ENCODE measurements around the gene TXNL4A.
A peak's percentile ranks its signal among the peaks of the same experiment; 100 is the strongest.
"Not testable (repeated sequence)": the region's sequence is repeated elsewhere in the genome, so short reads cannot be mapped to it uniquely, and the experiment has no call there.

Gene TXNL4A, protein sequence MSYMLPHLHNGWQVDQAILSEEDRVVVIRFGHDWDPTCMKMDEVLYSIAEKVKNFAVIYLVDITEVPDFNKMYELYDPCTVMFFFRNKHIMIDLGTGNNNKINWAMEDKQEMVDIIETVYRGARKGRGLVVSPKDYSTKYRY

DNA sequence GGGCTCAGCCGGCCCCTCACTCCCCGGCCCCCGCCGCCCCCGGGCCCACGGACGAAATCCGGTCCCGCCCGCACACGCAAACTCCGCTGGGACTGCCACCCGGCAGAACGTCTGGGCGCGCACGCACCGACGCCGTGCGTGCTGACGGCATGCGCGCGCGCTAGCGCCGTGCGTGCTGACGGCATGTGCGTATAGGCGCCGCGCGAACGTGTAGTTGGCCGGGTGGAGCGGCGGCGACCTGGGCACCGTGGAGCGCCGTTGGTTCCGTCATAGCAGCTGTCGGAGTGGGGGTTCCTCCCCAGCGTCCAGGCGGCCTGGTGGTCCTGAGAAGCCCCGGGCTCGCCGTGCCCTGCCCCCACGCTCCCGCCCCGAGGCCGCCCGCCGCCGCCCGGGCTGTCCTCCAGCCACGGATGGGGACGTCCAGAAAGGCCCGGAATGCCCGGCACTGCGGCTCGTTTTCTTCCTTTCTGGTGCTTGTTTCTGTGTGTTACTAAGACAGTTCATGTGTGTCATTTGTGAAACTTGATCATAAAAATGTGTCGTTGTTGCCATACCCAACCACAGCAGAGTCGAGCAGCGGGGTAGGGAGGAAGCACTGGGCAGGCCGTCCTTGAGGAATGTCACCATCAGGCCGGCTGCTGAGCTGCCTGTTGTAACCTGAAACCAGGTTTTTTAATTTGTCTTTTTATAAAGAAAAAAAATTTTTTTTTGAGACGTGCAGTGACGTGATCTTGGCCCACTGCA is at the start of gene TXNL4A:
Gene TXNL4A (minus strand): TSS at position 113 of the 744 bp plus-strand sequence. CDS start 171 bp downstream, outside the sequence.
- DNase-seq (ENCODE audit: low read depth in 1 of 2, low spot score in 1 of 2) = peak; percentile 70 to 80

- DNase-seq (ENCODE audit: low read depth in 1 of 2, low spot score in 1 of 2) = no peak
Measured at GRCh38 chr18:80037300-80037699, 48.9 kb upstream of the TXNL4A start.

- DNase-seq (ENCODE audit: low read depth in 1 of 2, low spot score in 1 of 2) = no peak
Measured at GRCh38 chr18:80035997-80036396, 47.6 kb upstream of the TXNL4A start.

GRCh38 chr18:80034852-80035406 is 46.6 kb upstream of the TXNL4A start:
- DNase-seq (ENCODE audit: low read depth in 1 of 2, low spot score in 1 of 2) = no peak

DNA sequence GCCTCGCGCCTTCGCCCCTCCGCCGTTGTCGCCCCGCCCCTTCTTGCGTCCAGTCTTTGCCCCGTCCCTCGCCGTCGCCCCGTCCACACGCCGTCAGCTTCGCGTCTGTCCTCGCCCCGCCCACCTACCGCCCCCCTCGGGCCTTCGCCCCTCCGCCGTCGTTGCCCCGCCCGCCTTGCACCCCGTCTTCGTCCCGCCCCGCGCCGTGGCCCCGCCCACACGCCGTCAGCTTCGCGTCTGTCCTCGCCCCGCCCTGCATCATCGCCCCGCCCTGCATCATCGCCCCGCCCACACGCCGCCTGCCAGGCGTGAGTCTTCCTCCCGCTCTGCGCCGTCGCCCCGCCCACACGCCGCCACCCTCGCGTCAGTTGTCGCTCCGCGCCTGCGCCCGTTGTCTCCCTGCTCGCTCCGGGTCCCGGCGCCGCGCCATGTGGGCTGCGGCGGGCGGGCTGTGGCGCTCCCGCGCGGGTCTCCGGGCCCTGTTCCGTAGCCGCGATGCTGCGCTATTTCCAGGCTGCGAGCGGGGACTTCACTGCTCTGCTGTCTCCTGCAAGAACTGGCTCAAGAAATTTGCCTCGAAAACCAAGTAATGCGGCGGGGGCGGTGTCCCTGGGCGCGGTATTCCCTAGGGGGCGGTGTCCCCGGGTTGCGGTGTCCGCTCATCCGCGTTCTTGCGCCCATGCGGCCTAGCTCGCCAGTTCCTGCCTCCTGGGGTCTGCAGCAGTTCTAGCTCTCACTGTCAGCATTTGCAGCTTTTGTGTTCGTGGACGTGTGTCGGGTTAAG is 45.9 kb upstream of the TXNL4A start, which contains the start of gene RBFA:
Gene RBFA (plus strand): TSS at position 367 of the 784 bp plus-strand sequence. CDS start 62 bp downstream, at position 429.
- DNase-seq (ENCODE audit: low read depth in 1 of 2, low spot score in 1 of 2) = peak; percentile 98 to 100

- peak in 1 of 2 donors; percentile 31 for DNase-seq (ENCODE audit: low read depth in 1 of 2, low spot score in 1 of 2)
Measured at GRCh38 chr18:80033181-80034067, 45.1 kb upstream of the TXNL4A start.

DNA sequence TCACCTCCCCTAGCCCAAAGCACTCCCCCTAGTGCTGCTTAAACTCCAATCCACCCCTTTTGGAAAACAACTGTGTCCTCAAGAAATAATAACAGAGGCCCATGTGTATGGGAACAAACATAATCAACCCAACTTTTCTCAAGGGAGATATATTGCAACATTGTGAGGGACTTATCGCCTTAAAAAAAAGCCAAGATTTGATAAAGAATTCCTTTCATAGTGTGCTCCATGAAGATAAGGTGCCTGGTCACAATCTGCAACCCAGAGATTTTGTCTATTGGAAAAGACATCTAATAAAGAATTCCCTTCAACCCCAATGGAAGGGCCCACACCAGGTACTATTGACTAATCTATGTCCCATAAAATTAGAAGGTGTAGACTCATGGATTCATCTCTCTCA is 41.3 kb upstream of the TXNL4A start:
- no peak for DNase-seq (ENCODE audit: low read depth in 1 of 2, low spot score in 1 of 2)

DNA sequence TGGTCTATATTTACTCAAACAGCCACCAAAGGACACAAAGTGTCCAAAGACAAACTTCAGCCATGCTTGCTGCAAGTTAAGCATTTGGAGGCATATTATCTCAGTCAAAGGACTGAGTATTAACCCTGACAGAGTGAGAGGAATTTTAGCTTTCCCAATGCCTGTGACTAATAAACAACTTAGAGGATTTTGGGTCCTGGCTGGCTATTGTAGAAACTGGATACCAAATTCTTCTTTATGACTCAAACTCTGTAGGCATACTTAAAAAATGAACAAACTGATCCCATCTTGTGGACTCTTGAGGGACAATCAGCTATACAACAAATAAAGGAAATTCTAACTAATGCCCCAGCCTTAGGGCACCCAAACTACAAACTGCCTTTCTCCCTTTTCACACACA is 39.4 kb upstream of the TXNL4A start:
- DNase-seq (ENCODE audit: low read depth in 1 of 2, low spot score in 1 of 2) = not testable (repeated sequence)

GRCh38 chr18:80026363-80026762 is 38.0 kb upstream of the TXNL4A start:
- DNase-seq (ENCODE audit: low read depth in 1 of 2, low spot score in 1 of 2) = no peak

DNA sequence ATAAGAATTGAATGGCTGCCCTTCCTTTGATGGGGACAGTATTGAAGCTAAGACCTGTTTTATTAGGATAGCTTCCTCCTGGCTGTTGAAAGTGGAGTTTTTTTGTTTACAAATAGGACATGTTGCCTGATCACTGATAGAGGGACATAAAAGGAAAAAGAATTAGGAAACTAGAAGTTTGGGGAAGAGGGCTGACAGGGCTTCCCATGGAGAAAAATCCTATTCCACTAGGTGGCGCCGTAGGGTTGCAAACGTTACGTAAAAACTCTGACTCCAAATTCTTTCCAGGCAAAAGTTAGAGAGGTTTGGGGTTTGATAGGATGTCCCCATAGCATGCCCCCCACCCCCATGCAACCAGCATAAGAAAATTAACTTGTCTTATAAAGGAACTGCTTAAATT is 34.8 kb upstream of the TXNL4A start:
- no peak for DNase-seq (ENCODE audit: low read depth in 1 of 2, low spot score in 1 of 2)

DNA sequence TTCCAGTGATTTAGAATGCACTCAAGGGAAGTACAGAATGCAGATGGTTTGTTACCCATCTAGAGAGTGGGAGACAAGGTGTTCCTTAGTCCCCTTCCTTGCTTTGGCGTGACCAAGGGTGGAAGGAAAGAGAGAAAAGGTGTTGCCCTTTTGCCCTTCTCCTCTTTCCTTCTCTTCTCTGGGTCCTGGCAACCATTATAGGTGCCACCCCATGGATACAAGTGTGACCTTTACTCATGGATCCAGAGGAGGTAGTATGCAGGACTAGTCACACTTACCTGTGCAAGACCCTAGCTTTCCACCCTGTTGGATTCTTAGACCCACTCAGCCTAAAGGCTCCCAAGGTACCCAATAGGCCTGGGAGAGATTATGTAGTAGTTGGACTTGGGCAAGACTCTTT is 34.2 kb upstream of the TXNL4A start:
- no peak for DNase-seq (ENCODE audit: low read depth in 1 of 2, low spot score in 1 of 2)

DNA sequence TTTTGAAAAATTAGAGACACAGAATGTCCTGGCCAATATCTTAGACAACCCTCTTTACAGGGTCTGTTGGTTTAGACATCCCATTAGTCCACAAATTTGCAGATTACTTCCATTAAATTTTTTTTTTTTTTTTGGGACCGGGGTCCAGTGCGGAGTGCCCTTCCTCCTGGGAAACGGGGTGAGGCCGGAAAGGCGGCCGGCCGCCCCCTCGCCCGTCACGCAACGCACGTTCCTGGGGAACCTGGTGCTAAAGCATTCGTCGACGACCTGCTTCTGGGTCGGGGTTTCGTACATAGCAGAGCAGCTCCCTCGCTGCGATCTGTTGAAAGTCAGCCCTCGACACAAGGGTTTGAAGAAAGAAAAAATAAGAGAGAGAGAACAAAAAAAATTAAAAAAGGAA is 24.4 kb upstream of the TXNL4A start:
- no peak for DNase-seq (ENCODE audit: low read depth in 1 of 2, low spot score in 1 of 2)

DNA sequence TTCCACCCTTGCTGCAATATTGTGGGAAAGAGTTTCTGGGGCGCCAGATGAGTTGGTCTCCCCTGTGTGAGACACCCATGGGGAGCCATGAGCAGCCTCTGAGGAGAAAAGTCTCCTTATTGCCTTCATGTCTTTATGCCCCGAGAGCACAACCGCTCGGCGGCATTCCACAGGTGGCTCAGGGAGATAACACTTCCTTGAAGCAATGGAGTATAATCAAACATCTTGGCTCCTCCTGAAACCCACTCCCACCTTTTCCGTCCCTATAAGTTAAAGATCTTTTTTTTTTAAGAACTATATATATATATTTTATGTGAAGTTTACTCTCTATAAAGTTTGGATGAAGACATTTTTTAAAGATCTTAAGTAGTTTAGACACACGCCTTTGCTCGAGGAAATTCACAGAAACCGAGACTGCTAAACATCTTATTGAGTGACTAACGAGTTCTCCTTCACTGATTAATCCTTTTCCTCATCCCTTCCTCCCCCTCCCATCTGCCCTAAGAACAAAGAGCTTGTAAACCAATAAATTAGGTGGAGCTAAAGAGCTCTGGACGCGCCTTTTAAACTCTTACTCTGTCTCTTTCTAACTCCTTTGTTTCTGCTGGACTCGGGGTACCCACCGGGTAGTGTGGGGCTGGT is 23.3 kb upstream of the TXNL4A start:
- not testable (repeated sequence) for DNase-seq (ENCODE audit: low read depth in 1 of 2, low spot score in 1 of 2)

- DNase-seq (ENCODE audit: low read depth in 1 of 2, low spot score in 1 of 2) = no peak
Measured at GRCh38 chr18:80010551-80010906, 22.2 kb upstream of the TXNL4A start.

DNA sequence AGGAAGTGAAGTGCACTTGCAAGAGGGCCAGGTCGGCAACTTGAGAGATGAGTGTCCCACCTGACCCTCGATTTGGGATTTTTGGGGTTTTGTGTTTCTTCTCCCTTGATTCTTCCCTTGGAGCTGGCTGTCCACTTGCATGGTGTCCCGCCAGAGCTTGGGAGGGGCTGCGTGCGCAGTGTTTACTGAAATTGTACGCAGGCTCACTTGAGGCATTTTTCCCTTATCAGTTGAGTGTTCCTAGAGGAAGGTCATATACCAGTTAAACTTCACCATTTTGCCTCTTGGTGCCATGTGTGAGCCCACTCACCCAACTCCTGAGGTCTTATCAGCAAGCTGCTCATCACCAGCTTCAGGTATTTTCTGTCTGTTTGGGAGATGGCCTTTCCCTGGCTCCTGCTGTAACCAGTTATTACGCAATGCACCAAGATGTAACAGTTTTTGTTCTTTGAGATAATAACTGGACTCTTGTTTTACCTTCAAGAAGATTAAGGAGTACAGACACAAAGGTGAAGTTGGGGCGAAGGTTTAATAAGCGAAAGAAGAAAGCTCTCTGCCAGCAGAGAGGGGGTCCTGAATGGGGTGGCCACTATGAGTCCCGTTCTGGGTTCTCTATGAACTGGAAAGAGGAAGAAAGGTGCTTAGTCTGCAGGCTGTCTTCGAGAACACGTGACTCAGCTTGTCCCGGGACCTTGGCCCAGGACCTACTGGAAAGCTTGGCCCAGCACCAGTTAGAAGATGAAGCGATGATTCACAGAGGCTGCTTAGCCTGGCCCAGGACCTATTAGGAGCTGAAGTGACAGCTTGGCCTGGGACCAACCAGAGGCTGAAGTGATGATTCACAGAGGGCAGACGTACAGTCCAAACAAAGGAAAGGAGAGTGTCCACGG is 21.5 kb upstream of the TXNL4A start:
- no peak for DNase-seq (ENCODE audit: low read depth in 1 of 2, low spot score in 1 of 2)

DNA sequence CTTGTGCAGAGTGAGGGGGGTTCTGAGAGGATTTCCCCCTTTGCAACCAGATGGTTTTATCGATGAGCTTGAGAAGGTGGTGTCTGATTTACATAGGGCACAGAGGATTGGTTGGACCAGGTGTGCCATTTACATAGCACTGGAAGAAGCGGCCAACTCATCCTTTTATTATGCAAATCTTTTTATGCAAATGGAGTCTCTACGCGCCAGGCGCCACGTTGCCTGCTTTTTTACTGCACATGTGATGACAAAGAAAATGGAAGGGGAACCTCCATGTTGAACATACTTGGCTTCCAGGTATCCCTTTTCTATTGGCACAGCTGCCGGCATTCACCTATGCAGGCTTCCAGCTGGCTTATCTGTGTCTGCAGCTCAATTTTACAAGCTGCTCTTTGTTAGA is 18.4 kb upstream of the TXNL4A start:
- DNase-seq (ENCODE audit: low read depth in 1 of 2, low spot score in 1 of 2) = no peak

GRCh38 chr18:80004600-80005342 is 16.4 kb upstream of the TXNL4A start:
- DNase-seq (ENCODE audit: low read depth in 1 of 2, low spot score in 1 of 2) = no peak

- DNase-seq (ENCODE audit: low read depth in 1 of 2, low spot score in 1 of 2) = no peak
Measured at GRCh38 chr18:80002468-80002867, 14.1 kb upstream of the TXNL4A start.

- no peak for DNase-seq (ENCODE audit: low read depth in 1 of 2, low spot score in 1 of 2)
Measured at GRCh38 chr18:80000877-80001276, 12.5 kb upstream of the TXNL4A start.

All from activated CD4-positive, alpha-beta T cell treated with anti-CD3 and anti-CD28 coated beads, Interleukin-2, amount 50 U/mL, for 24 hours (primary cell).